ENCODE data around the gene HCRTR1.

- TF ChIP-seq CTCF (IDR thresholded peaks at IDR 0.05): no peak
- no peak for TF ChIP-seq ZFX (IDR thresholded peaks at IDR 0.05; ENCODE audit: borderline replicate concordance)
Observed at GRCh38 chr1:31595836-31596736, 21.4 kb upstream of the HCRTR1 start.
